Measurements from ENCODE around the gene PMS1. TPM values are rescaled to one million over a fixed set of nuclear protein-coding genes. Genes with fewer than 3 reads are reported as not detected.
"Not testable (repeated sequence)": the region's sequence is repeated elsewhere in the genome, so short reads cannot be mapped to it uniquely, and the experiment has no call there.

The PMS1 gene
- total RNA-seq, 1 experiment from 2014 or later = 18.2 TPM

GRCh38 chr2:189860161-189860560, 75.9 kb downstream of the PMS1 start:
- no peak for DNase-seq (ENCODE audit: low read depth)

GRCh38 chr2:189862751-189863150, 78.5 kb downstream of the PMS1 start:
- DNase-seq (ENCODE audit: low read depth) = no peak

GRCh38 chr2:189865826-189866225, 81.6 kb downstream of the PMS1 start:
- no peak for DNase-seq (ENCODE audit: low read depth)

- DNase-seq (ENCODE audit: low read depth) = no peak
Measured at GRCh38 chr2:189866296-189866695, 82.0 kb downstream of the PMS1 start.

GRCh38 chr2:189868896-189869295, 84.6 kb downstream of the PMS1 start:
- no peak for DNase-seq (ENCODE audit: low read depth)

GRCh38 chr2:189870381-189871085, 86.3 kb downstream of the PMS1 start:
- no peak for DNase-seq (ENCODE audit: low read depth)

GRCh38 chr2:189873696-189874095, 89.4 kb downstream of the PMS1 start:
- DNase-seq (ENCODE audit: low read depth) = no peak

- no peak for DNase-seq (ENCODE audit: low read depth)
Measured at GRCh38 chr2:189874586-189875320, 90.5 kb downstream of the PMS1 start.

- no peak for DNase-seq (ENCODE audit: low read depth)
Measured at GRCh38 chr2:189876271-189876670, 92.0 kb downstream of the PMS1 start.

GRCh38 chr2:189879716-189880081, 95.4 kb downstream of the PMS1 start:
- no peak for DNase-seq (ENCODE audit: low read depth)

- DNase-seq (ENCODE audit: low read depth) = no peak
Measured at GRCh38 chr2:189880429-189880828, 96.2 kb downstream of the PMS1 start.

GRCh38 chr2:189880832-189881492, 96.7 kb downstream of the PMS1 start:
- DNase-seq (ENCODE audit: low read depth) = no peak

- no peak for DNase-seq (ENCODE audit: low read depth)
Measured at GRCh38 chr2:189885368-189885767, 101.1 kb downstream of the PMS1 start.

- not testable (repeated sequence) for DNase-seq (ENCODE audit: low read depth)
Measured at GRCh38 chr2:189892546-189893294, 108.5 kb downstream of the PMS1 start.

- no peak for DNase-seq (ENCODE audit: low read depth)
Measured at GRCh38 chr2:189896809-189897208, 112.6 kb downstream of the PMS1 start.

GRCh38 chr2:189899101-189899500, 114.9 kb downstream of the PMS1 start:
- DNase-seq (ENCODE audit: low read depth) = no peak

GRCh38 chr2:189900726-189901125, 116.5 kb downstream of the PMS1 start:
- DNase-seq (ENCODE audit: low read depth) = no peak

- DNase-seq (ENCODE audit: low read depth) = no peak
Measured at GRCh38 chr2:189901664-189902063, 117.4 kb downstream of the PMS1 start.

GRCh38 chr2:189913821-189914220, 129.6 kb downstream of the PMS1 start:
- DNase-seq (ENCODE audit: low read depth) = no peak

- DNase-seq (ENCODE audit: low read depth) = no peak
Measured at GRCh38 chr2:189916651-189917050, 132.4 kb downstream of the PMS1 start.

Data from HT1080 (cell line).